Activated CD8-positive, alpha-beta memory T cell treated with anti-CD3 and anti-CD28 coated beads for 24 hours (primary cell): ENCODE data around the gene PIP4K2B.

Experiments
- DNase-seq: peaks from one replicate; pipeline ENCODE4 v3.0.0-alpha.2; 2020

Gene PIP4K2B

GRCh38 chr17:38743556-38744171 lies 55.7 kb downstream of the PIP4K2B start:
- DNase-seq = no peak

- DNase-seq = no peak
These were observed 56.7 kb downstream of the PIP4K2B start for GRCh38 chr17:38742411-38743308.

- no peak for DNase-seq
These were observed 57.4 kb downstream of the PIP4K2B start for GRCh38 chr17:38741921-38742410.

- no peak for DNase-seq
These were observed 57.9 kb downstream of the PIP4K2B start for GRCh38 chr17:38741461-38741860.

- DNase-seq = no peak
These were observed 58.5 kb downstream of the PIP4K2B start for GRCh38 chr17:38740806-38741205.

- DNase-seq = no peak
These were observed 59.3 kb downstream of the PIP4K2B start for GRCh38 chr17:38740044-38740443.

GRCh38 chr17:38739305-38739704 lies 60.1 kb downstream of the PIP4K2B start:
- no peak for DNase-seq

- DNase-seq = no peak
These were observed 60.7 kb downstream of the PIP4K2B start for GRCh38 chr17:38738686-38739085.

- no peak for DNase-seq
These were observed 61.2 kb downstream of the PIP4K2B start for GRCh38 chr17:38738007-38738662.

- peak; percentile 94 for DNase-seq
These were observed 64.0 kb downstream of the PIP4K2B start for GRCh38 chr17:38735161-38735997.

- DNase-seq = no peak
These were observed 65.1 kb downstream of the PIP4K2B start for GRCh38 chr17:38733982-38734973.

GRCh38 chr17:38733282-38733981 lies 65.9 kb downstream of the PIP4K2B start:
- no peak for DNase-seq

GRCh38 chr17:38732376-38733281 lies 66.7 kb downstream of the PIP4K2B start:
- DNase-seq = no peak

GRCh38 chr17:38731526-38732294 lies 67.6 kb downstream of the PIP4K2B start:
- no peak for DNase-seq

GRCh38 chr17:38730526-38731379 lies 68.6 kb downstream of the PIP4K2B start:
- DNase-seq = peak; percentile 79

GRCh38 chr17:38729886-38730525 lies 69.3 kb downstream of the PIP4K2B start, which contains the start of gene CISD3:
Gene CISD3 (plus strand): TSS chr17:38730341. CDS start chr17:38730359, 18 bp downstream.
- DNase-seq = peak; percentile 92

- DNase-seq = no peak
These were observed 69.9 kb downstream of the PIP4K2B start for GRCh38 chr17:38729368-38729885.
